ENCODE results near the gene SNX4.

GRCh38 chr3:125482406-125482805 is 37.6 kb downstream of the SNX4 start:
- no peak for TF ChIP-seq SUZ12 (IDR thresholded peaks at IDR 0.05; ENCODE audit: low read length)
- TF ChIP-seq POLR2A (IDR thresholded peaks at IDR 0.05; ENCODE audit: control extremely low read depth in 1 of 2, low read depth in 2 of 2, low read length in 2 of 2), result no peak
- TF ChIP-seq BCL11A (IDR thresholded peaks at IDR 0.05; ENCODE audit: low read depth in 2 of 2, low read length in 2 of 2), result no peak
- no peak for TF ChIP-seq EZH2 (IDR thresholded peaks at IDR 0.05; ENCODE audit: low read depth, low read length, severe bottlenecking)
